Naive thymus-derived CD4-positive, alpha-beta T cell (primary cell): ENCODE data around the gene SLC13A5. TPM values are rescaled to one million over a fixed set of nuclear protein-coding genes. Genes with fewer than 3 reads are reported as not detected.
A peak's percentile ranks its signal among the peaks of the same experiment; 100 is the strongest.

Experiments used
- ATAC-seq: fragments of 150-1000 bp; cut with Tn5 transposase; 2 replicates; pipeline ENCODE4 v1.10.0; 2021; ENCODE audit warnings: mild to moderate bottlenecking, moderate library complexity
- CTCF ChIA-PET: fragments of 350-600 bp; sonication (Branson Sonifier 250); formaldehyde crosslinking; loops from one replicate; lab custom pipeline; 2021; ENCODE audit warnings: antibody characterized with exemption; lab: Charles Lee
- POLR2A ChIA-PET: fragments of 350-600 bp; sonication (Branson Sonifier 250); formaldehyde crosslinking; loops from one replicate; lab custom pipeline; 2021; ENCODE audit warnings: antibody characterized with exemption, inconsistent platforms; lab: Charles Lee
- DNase-seq, 9 donors: peaks; one replicate each; pipeline versions ENCODE4 v3.0.0 to v3.0.0-alpha.2; 2020 to 2022; ENCODE audit warnings: mixed read lengths in 1 of 9
- H3K27ac ChIP-seq: one replicate; pipeline ENCODE4 v1.7.0; 2013; ENCODE audit warnings: mild to moderate bottlenecking, low read depth, low read length, moderate library complexity
- H3K27me3 ChIP-seq, 2 donors: one replicate each; pipeline ENCODE4 v1.7.0; 2013; ENCODE audit warnings: low read length in 2 of 2, mild to moderate bottlenecking in 2 of 2, moderate library complexity in 2 of 2; ENCODE audit not compliant: control insufficient read depth in 2 of 2, insufficient read depth in 2 of 2
- H3K36me3 ChIP-seq, 3 experiments: 1 replicate in 2 of 3; 2 replicates in 1 of 3; pipeline ENCODE4 v1.7.0; 2013; ENCODE audit warnings: low read length in 3 of 3, mild to moderate bottlenecking in 3 of 3, moderate library complexity in 1 of 3; ENCODE audit not compliant: insufficient read depth in 3 of 3, control insufficient read depth in 2 of 3
- H3K4me1 ChIP-seq, 2 donors: one replicate each; pipeline ENCODE4 v1.7.0; 2013; ENCODE audit warnings: low read length in 2 of 2, mild to moderate bottlenecking in 2 of 2, moderate library complexity in 1 of 2; ENCODE audit not compliant: control insufficient read depth in 2 of 2, insufficient read depth in 2 of 2
- H3K4me3 ChIP-seq: 2 replicates; pipeline ENCODE4 v1.7.0; 2013; ENCODE audit warnings: mild to moderate bottlenecking, low read length
- H3K9me3 ChIP-seq, 3 experiments: 1 replicate in 2 of 3; 2 replicates in 1 of 3; pipeline ENCODE4 v1.7.0; 2013; ENCODE audit warnings: low read length in 3 of 3; ENCODE audit not compliant: control insufficient read depth in 2 of 3
- H3K27ac Mint-ChIP-seq, 9 donors: one replicate each; pipeline ENCODE4 v1.8.0; 2020 to 2022; ENCODE audit warnings: mixed read lengths in 9 of 9, mild to moderate bottlenecking in 8 of 9, moderate library complexity in 5 of 9, inconsistent platforms in 2 of 9
- H3K27me3 Mint-ChIP-seq, 5 donors: one replicate each; pipeline ENCODE4 v1.8.0; 2021 to 2022; ENCODE audit warnings: mixed read lengths in 5 of 5, mild to moderate bottlenecking in 1 of 5
- H3K36me3 Mint-ChIP-seq, 5 donors: one replicate each; pipeline ENCODE4 v1.8.0; 2020 to 2022; ENCODE audit warnings: mixed read lengths in 5 of 5, mild to moderate bottlenecking in 3 of 5, inconsistent platforms in 1 of 5
- H3K4me1 Mint-ChIP-seq, 7 donors: one replicate each; pipeline ENCODE4 v1.8.0; 2020 to 2022; ENCODE audit warnings: mixed read lengths in 7 of 7, mild to moderate bottlenecking in 3 of 7, inconsistent platforms in 1 of 7
- H3K4me3 Mint-ChIP-seq, 10 donors: one replicate each; pipeline ENCODE4 v1.8.0; 2020 to 2022; ENCODE audit warnings: mild to moderate bottlenecking in 10 of 10, mixed read lengths in 10 of 10, moderate library complexity in 6 of 10, inconsistent platforms in 2 of 10
- H3K9me3 Mint-ChIP-seq, 11 donors: one replicate each; pipeline ENCODE4 v1.8.0; 2020 to 2022; ENCODE audit warnings: mixed read lengths in 11 of 11, mild to moderate bottlenecking in 4 of 11, inconsistent platforms in 1 of 11, moderate library complexity in 1 of 11
- intact Hi-C, 2 donors: fragments of 100-400 bp; cut with micrococcal nuclease; formaldehyde crosslinking; loops; one replicate each; pipeline ENCODE4 v1.15.1; 2023
- polyA plus RNA-seq, 2 donors: library from polyadenylated mRNA; unstranded; fragments of 300-500 nt; fragmentation: Illumina TruSeq; gene quantifications; one replicate each; pipeline ENCODE4 v1.2.3, GENCODE V29; 2021
- total RNA-seq, 6 experiments: library from RNA in 5 of 6; stranded (reverse) in 5 of 6; gene quantifications; 1 replicate in 5 of 6; 2 replicates in 1 of 6; pipeline ENCODE4 v1.2.3 and lab custom pipeline; 2021 to 2026

The SLC13A5 gene
- total and polyA plus RNA-seq, 7 experiments from 2014 or later = not detected

- H3K27me3 Mint-ChIP-seq = peaks cover 0 to 2% (median 0%) of the 10 kb centered on the region in 5 donors
- DNase-seq = no peak
- peak overlapping the region; percentile 71 for H3K27ac ChIP-seq
- H3K4me1 Mint-ChIP-seq = peaks cover 44 to 69% (median 58%) of the 10 kb centered on the region in 7 donors
- peak overlapping the region; percentile 93 to 100 (median 98) for H3K4me3 Mint-ChIP-seq
- intact Hi-C loops = loop anchor here (5.0 to 10.0 kb wide), 4 partner anchors 88 to 260 kb away; partner anchors contain the start of genes RNASEK (in 2 of the 2), C17orf100 (in 1 of the 2) and MED31 (in 1 of the 2)
- peaks cover 29 to 35% of the 10 kb centered on the region in 2 donors for H3K4me1 ChIP-seq
- H3K36me3 ChIP-seq = peaks cover 6 to 22% (median 7%) of the 10 kb centered on the region in 3 experiments
- H3K36me3 Mint-ChIP-seq = peaks cover 4 to 40% (median 24%) of the 10 kb centered on the region in 5 donors
- H3K9me3 Mint-ChIP-seq = peaks cover 0 to 2% (median 0%) of the 10 kb centered on the region in 11 donors
- ChIA-PET CTCF (interaction anchor here (0.6 to 1.3 kb wide), 3 partner anchors 88 to 1243 kb away, joined by 3 read pairs; no protein-coding TSS in a partner anchor), POLR2A (interaction anchor here (1.5 kb wide), 1 partner anchor 15 kb away, joined by 3 read pairs; no protein-coding TSS in a partner anchor)
- peak overlapping the region; percentile 90 for H3K4me3 ChIP-seq
- ATAC-seq = no peak
- no peaks in the 10 kb centered on the region for H3K9me3 ChIP-seq
- H3K27me3 ChIP-seq = no peaks in the 10 kb centered on the region
- peak overlapping the region; percentile 89 to 100 (median 96) for H3K27ac Mint-ChIP-seq
Measured at GRCh38 chr17:6755281-6755680, 42.1 kb upstream of the SLC13A5 start.

DNA sequence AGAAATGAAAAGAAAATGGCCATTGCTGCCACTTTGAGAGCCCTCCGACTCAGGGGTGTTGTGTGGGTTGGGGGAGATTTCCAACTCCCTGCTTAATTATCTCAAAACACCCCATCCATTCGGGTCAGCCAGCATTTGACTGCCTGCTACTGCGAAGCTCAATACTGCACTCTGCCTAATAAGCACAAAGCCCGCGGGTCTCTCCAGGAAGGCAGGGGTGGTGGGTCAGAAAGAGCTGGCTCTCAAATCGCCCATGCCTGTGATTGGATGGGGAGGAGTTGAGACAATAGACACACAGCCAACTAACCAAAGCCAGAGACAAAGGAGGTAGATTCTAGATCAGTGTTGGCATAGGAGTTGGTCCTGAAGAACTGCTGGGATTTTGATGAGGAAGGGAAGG is 40.4 kb upstream of the SLC13A5 start:
- H3K36me3 Mint-ChIP-seq = peaks cover 4 to 25% (median 15%) of the 10 kb centered on the region in 5 donors
- ATAC-seq (no peak), DNase-seq (no peak)
- ChIA-PET POLR2A (no interaction called here), CTCF (interaction anchor here (1.0 kb wide), 1 partner anchor 90 kb away, joined by 3 read pairs; no protein-coding TSS in a partner anchor)
- H3K4me1 Mint-ChIP-seq = peaks cover 43 to 64% (median 50%) of the 10 kb centered on the region in 7 donors
- H3K27me3 ChIP-seq = no peaks in the 10 kb centered on the region
- H3K9me3 Mint-ChIP-seq = peaks cover 0 to 2% (median 0%) of the 10 kb centered on the region in 11 donors
- H3K9me3 ChIP-seq = no peaks in the 10 kb centered on the region
- intact Hi-C loops = loop anchor here in 1 of 2 donors (10.0 kb wide), 1 partner anchor 261 kb away; the partner anchor contains the start of gene RNASEK
- H3K4me3 ChIP-seq = no peak overlapping the region
- no peak overlapping the region for H3K27ac ChIP-seq
- H3K4me3 Mint-ChIP-seq = peak overlapping the region in 9 of 10 donors; percentile 5 to 70 (median 46)
- H3K36me3 ChIP-seq = peaks cover 0 to 6% (median 0%) of the 10 kb centered on the region in 3 experiments
- peak overlapping the region in 8 of 9 donors; percentile 58 to 100 (median 84) for H3K27ac Mint-ChIP-seq
- peaks cover 0 to 15% (median 0%) of the 10 kb centered on the region in 5 donors for H3K27me3 Mint-ChIP-seq
- peaks cover 29 to 35% of the 10 kb centered on the region in 2 donors for H3K4me1 ChIP-seq

DNA sequence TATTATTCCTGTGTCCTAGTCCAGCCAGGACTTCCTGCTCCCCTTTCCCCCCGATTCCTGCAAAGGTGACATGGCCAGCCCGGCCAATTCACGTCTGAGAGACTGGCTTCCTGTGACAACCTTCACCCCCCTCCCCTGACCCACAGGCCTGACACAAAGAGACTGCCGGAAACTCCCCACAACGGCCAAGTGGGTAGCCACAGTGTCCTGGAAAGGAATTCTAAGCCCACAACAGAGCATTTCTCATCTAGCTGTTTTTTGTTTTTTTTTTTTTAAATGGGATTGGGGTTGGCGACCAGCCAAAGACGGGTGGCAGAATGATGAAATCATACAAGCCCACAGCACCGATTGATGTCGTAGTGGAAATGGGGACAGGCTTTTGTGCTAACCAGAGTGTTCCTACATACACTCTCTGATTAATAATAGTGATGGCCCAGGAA is 39.9 kb upstream of the SLC13A5 start:
- H3K27ac ChIP-seq = peak overlapping the region; percentile 26

DNA sequence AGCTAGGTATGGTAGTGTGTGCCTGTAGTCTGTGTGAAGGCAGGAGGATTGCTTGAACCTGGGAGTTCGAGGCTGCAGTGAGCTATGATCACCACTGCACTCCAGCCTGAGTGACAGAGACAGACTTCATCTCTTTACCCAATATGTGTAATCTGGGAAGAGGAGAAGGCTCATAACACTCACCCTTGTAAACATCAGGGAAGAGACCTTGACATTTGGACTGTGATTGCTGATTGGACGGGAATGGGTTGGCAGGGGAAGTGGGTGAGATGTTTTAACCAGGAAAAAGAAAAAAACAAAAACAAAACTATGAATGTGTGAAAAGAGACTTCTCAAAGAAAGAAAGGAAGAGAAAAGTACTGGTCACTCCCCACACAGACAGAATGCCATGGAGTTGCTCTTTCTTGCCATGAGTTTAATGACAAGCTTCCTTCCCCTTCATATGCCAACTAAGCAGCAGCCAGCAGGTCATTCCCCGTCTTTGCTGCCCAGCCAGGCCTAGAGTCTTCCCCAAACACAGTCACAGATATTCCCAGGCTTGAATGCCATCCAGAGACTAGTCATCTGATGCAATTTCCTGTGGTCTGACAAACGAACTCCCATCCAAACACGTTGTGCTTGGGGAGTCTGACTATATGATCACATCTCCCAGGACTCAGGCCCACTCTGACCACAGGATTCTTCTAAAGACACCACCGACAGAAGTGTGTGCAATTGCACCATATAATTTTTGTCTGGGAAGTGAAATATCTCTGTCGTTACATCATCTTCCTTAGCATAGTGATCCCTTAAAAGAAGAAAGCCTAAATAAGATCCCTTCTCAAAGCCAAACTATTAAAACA is 39.1 kb upstream of the SLC13A5 start:
- Histone ChIP-seq H3K9me3 (no peaks in the 10 kb centered on the region), H3K27ac (peak overlapping the region; percentile 26), H3K4me3 (no peak overlapping the region), H3K27me3 (no peaks in the 10 kb centered on the region), H3K36me3 (no peaks in the 10 kb centered on the region), H3K4me1 (peaks cover 21 to 24% of the 10 kb centered on the region in 2 donors)
- ChIA-PET POLR2A (no interaction called here), CTCF (no interaction called here)
- Mint-ChIP-seq H3K4me3 (peak overlapping the region in 5 of 10 donors; percentile 12 to 66 (median 51)), H3K27me3 (peaks cover 0 to 22% (median 0%) of the 10 kb centered on the region in 5 donors), H3K4me1 (peaks cover 32 to 52% (median 41%) of the 10 kb centered on the region in 7 donors), H3K27ac (peak overlapping the region; percentile 24 to 100 (median 86)), H3K36me3 (peaks cover 2 to 13% (median 4%) of the 10 kb centered on the region in 5 donors), H3K9me3 (peaks cover 0 to 4% (median 0%) of the 10 kb centered on the region in 11 donors)
- intact Hi-C loops = loop anchor here in 1 of 2 donors (10.0 kb wide), 1 partner anchor 263 kb away; the partner anchor contains the start of gene RNASEK
- no peak for DNase-seq
- peak; percentile 32 for ATAC-seq

More for the DNA sequence above, 39.9 kb upstream of the SLC13A5 start:
- Histone ChIP-seq H3K9me3 (no peaks in the 10 kb centered on the region), H3K4me1 (peaks cover 26 to 30% of the 10 kb centered on the region in 2 donors), H3K27me3 (no peaks in the 10 kb centered on the region), H3K36me3 (peaks cover 0 to under 1% (median 0%) of the 10 kb centered on the region in 3 experiments), H3K4me3 (no peak overlapping the region)
- intact Hi-C loops = loop anchor here in 1 of 2 donors (10.0 kb wide), 1 partner anchor 262 kb away; the partner anchor contains the start of gene RNASEK
- Mint-ChIP-seq H3K27ac (peak overlapping the region; percentile 24 to 100 (median 86)), H3K27me3 (peaks cover 0 to 18% (median 0%) of the 10 kb centered on the region in 5 donors), H3K4me3 (peak overlapping the region; percentile 13 to 66 (median 44)), H3K4me1 (peaks cover 37 to 60% (median 48%) of the 10 kb centered on the region in 7 donors), H3K36me3 (peaks cover 4 to 20% (median 9%) of the 10 kb centered on the region in 5 donors), H3K9me3 (peaks cover 0 to 4% (median 0%) of the 10 kb centered on the region in 11 donors)
- DNase-seq = peak in 6 of 9 donors; percentile 4 to 53 (median 36)
- no peak for ATAC-seq
- CTCF ChIA-PET = no interaction called here
- POLR2A ChIA-PET = no interaction called here

DNA sequence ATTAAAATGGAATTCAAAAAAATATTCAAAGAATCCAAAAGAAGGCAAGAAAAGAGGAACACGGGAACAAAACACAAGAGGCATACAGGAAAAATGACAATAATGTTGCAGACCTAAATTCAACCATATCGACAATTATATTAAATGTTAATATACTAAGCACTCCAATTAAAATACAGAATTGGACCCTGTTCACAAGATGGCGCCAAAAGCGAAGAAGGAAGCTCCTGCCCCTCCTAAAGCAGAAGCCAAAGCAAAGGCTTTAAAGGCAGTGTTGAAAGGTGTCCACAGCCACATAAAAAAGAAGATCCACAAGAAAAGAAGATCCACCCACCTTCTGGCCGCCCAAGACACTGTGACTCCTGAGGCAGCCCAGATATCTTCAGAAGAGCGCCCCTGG is 36.4 kb upstream of the SLC13A5 start:
- no peak overlapping the region for H3K4me3 Mint-ChIP-seq
- intact Hi-C loops = no loop called here
- no peaks in the 10 kb centered on the region for H3K9me3 ChIP-seq
- H3K9me3 Mint-ChIP-seq = peaks cover 0 to 4% (median 0%) of the 10 kb centered on the region in 11 donors
- H3K4me3 ChIP-seq = no peak overlapping the region
- no peak for ATAC-seq
- peak overlapping the region in 1 of 9 donors; percentile 15 for H3K27ac Mint-ChIP-seq
- no peak for DNase-seq
- H3K4me1 Mint-ChIP-seq = peaks cover 14 to 28% (median 21%) of the 10 kb centered on the region in 7 donors
- ChIA-PET POLR2A (no interaction called here), CTCF (no interaction called here)
- no peaks in the 10 kb centered on the region for H3K36me3 ChIP-seq
- peaks cover 0 to 4% (median 0%) of the 10 kb centered on the region in 5 donors for H3K36me3 Mint-ChIP-seq
- peaks cover 9 to 12% of the 10 kb centered on the region in 2 donors for H3K4me1 ChIP-seq
- no peaks in the 10 kb centered on the region for H3K27me3 ChIP-seq
- H3K27me3 Mint-ChIP-seq = peaks cover 0 to 40% (median 5%) of the 10 kb centered on the region in 5 donors
- no peak overlapping the region for H3K27ac ChIP-seq

DNA sequence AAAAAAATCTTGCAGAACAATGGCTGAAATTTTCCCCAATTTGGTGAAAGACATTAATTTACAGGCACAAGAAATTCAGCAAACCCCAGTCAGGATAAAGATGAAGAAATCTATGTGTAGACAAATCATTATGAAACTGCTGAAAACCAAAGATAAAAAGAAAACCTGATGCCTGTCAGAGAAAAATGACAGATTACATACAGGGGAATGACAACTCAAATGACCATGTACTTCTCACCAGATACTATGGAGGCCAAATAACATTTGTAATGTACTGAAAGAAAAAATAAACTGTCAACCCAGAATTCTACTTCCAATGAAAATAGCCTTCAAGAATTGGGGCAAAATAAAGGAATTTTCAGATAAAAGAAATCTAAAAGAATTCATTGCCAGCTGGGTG is 35.4 kb upstream of the SLC13A5 start:
- no peak overlapping the region for H3K27ac ChIP-seq
- ATAC-seq (no peak), DNase-seq (no peak)
- peaks cover 0 to 4% (median 0%) of the 10 kb centered on the region in 11 donors for H3K9me3 Mint-ChIP-seq
- H3K36me3 Mint-ChIP-seq = peaks cover 0 to 4% (median 0%) of the 10 kb centered on the region in 5 donors
- H3K27me3 Mint-ChIP-seq = peaks cover 0 to 48% (median 12%) of the 10 kb centered on the region in 5 donors
- intact Hi-C loops = no loop called here
- H3K36me3 ChIP-seq = no peaks in the 10 kb centered on the region
- peaks cover 4 to 10% of the 10 kb centered on the region in 2 donors for H3K4me1 ChIP-seq
- ChIA-PET CTCF (no interaction called here), POLR2A (no interaction called here)
- H3K27ac Mint-ChIP-seq = peak overlapping the region in 1 of 9 donors; percentile 18
- peaks cover 13 to 22% (median 17%) of the 10 kb centered on the region in 7 donors for H3K4me1 Mint-ChIP-seq
- no peak overlapping the region for H3K4me3 Mint-ChIP-seq
- H3K27me3 ChIP-seq = no peaks in the 10 kb centered on the region
- no peak overlapping the region for H3K4me3 ChIP-seq
- H3K9me3 ChIP-seq = no peaks in the 10 kb centered on the region
